Mesothelial cell of epicardium (in vitro differentiated cells): ENCODE results near the gene PLA2G6. TPM values are rescaled to one million over a fixed set of nuclear protein-coding genes. Genes with fewer than 3 reads are reported as not detected.

ENCODE experiments used
- DNase-seq, 2 experiments: peaks; one replicate each; pipeline ENCODE4 v3.0.0; 2021; ENCODE audit warnings: low spot score in 2 of 2; ENCODE audit not compliant: unreplicated experiment in 2 of 2
- H3K27ac Mint-ChIP-seq: 2 replicates; pipeline ENCODE4 v1.8.0; 2021; ENCODE audit warnings: mixed read lengths
- H3K27me3 Mint-ChIP-seq: 2 replicates; pipeline ENCODE4 v1.8.0; 2021; ENCODE audit warnings: low read depth, mixed read lengths
- H3K36me3 Mint-ChIP-seq: 2 replicates; pipeline ENCODE4 v1.8.0; 2021; ENCODE audit warnings: mixed read lengths
- H3K4me1 Mint-ChIP-seq: 2 replicates; pipeline ENCODE4 v1.8.0; 2021; ENCODE audit warnings: mixed read lengths
- H3K4me3 Mint-ChIP-seq: 2 replicates; pipeline ENCODE4 v1.8.0; 2021; ENCODE audit warnings: mild to moderate bottlenecking, moderate library complexity, mixed read lengths
- H3K9me3 Mint-ChIP-seq: 2 replicates; pipeline ENCODE4 v1.8.0; 2021; ENCODE audit warnings: mixed read lengths
- total RNA-seq: library from RNA; stranded (reverse); gene quantifications from 3 replicates; pipeline ENCODE4 v1.2.1, GENCODE V29; 2021
- TF ChIP-seq, protein P1 (sequence below): fragments of 200-600 bp; sonication (generic); IDR thresholded peaks from one replicate; pipeline ENCODE4 v1.5.0; 2021; ENCODE audit warnings: antibody characterized with exemption; ENCODE audit not compliant: unreplicated experiment

The PLA2G6 gene
- total RNA-seq, 1 donor from 2014 or later = 88.2 TPM

- H3K4me1 Mint-ChIP-seq = peaks cover 16% of the 10 kb centered on the region
- no peak for DNase-seq
These were observed 83.8 kb downstream of the PLA2G6 start for GRCh38 chr22:38097557-38098409.

DNA sequence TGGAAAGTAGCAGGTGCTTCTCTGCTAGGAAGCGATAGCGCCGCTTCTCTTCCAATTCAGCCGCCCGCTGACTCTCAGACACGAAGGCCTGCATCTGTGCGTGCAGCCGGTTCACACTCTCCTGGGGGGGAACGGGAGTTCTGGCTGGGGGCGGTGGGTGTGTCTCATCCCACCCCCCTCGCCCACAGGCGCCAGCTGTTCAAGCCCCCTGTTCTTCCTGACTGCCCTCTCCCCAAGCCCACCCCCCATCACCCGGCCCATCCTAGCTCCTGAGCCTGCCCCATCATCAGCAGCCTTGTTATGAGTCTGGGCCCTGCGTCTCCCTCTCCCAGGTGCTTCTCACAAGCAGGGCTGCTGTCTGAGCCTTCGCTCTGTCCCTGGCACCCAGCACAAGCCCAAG is 84.6 kb downstream of the PLA2G6 start:
- Mint-ChIP-seq H3K4me3 (peak overlapping the region; percentile 44), H3K9me3 (no peaks in the 10 kb centered on the region), H3K4me1 (peaks cover 16% of the 10 kb centered on the region), H3K27me3 (no peaks in the 10 kb centered on the region), H3K27ac (peak overlapping the region; percentile 53), H3K36me3 (peaks cover 6% of the 10 kb centered on the region)
- no peak for DNase-seq
- TF ChIP-seq, protein P1, sequence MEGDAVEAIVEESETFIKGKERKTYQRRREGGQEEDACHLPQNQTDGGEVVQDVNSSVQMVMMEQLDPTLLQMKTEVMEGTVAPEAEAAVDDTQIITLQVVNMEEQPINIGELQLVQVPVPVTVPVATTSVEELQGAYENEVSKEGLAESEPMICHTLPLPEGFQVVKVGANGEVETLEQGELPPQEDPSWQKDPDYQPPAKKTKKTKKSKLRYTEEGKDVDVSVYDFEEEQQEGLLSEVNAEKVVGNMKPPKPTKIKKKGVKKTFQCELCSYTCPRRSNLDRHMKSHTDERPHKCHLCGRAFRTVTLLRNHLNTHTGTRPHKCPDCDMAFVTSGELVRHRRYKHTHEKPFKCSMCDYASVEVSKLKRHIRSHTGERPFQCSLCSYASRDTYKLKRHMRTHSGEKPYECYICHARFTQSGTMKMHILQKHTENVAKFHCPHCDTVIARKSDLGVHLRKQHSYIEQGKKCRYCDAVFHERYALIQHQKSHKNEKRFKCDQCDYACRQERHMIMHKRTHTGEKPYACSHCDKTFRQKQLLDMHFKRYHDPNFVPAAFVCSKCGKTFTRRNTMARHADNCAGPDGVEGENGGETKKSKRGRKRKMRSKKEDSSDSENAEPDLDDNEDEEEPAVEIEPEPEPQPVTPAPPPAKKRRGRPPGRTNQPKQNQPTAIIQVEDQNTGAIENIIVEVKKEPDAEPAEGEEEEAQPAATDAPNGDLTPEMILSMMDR = no peak

More at GRCh38 chr22:38097557-38098409, 83.8 kb downstream of the PLA2G6 start:
- peak overlapping the region; percentile 44 for H3K4me3 Mint-ChIP-seq
- TF ChIP-seq, protein P1 = peak; percentile 62
- H3K27ac Mint-ChIP-seq = peak overlapping the region; percentile 53
- no peaks in the 10 kb centered on the region for H3K27me3 Mint-ChIP-seq
- peaks cover 4% of the 10 kb centered on the region for H3K36me3 Mint-ChIP-seq
- H3K9me3 Mint-ChIP-seq = no peaks in the 10 kb centered on the region

DNA sequence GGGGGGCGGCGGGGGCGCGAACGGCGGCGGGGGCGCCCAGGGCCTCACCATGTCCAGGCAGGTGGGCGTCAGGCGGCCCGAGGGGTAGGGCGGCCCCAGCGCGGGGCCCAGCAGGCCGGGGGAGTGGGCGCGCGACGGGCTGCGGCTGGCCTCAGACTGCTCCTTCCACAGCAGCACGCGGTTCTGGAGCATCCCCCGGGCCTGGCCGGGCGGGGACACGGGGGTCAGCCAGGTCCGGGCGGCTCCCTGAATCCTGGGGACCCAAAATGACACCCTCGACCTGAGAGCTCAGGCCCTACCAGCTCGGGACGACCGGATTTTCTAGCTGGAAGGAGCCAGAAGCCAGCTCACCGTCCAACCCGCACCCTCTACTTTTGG is 92.2 kb downstream of the PLA2G6 start:
- TF ChIP-seq, protein P1 = no peak
- DNase-seq = no peak
- Mint-ChIP-seq H3K9me3 (no peaks in the 10 kb centered on the region), H3K4me3 (no peak overlapping the region), H3K4me1 (peaks cover 5% of the 10 kb centered on the region), H3K27me3 (no peaks in the 10 kb centered on the region), H3K36me3 (peaks cover 14% of the 10 kb centered on the region), H3K27ac (no peak overlapping the region)

GRCh38 chr22:38088629-38089473 is 92.8 kb downstream of the PLA2G6 start:
- Mint-ChIP-seq H3K27ac (no peak overlapping the region), H3K36me3 (peaks cover 12% of the 10 kb centered on the region), H3K4me3 (no peak overlapping the region), H3K4me1 (peaks cover 5% of the 10 kb centered on the region), H3K9me3 (no peaks in the 10 kb centered on the region), H3K27me3 (no peaks in the 10 kb centered on the region)
- DNase-seq = no peak
- TF ChIP-seq, protein P1 = no peak

DNA sequence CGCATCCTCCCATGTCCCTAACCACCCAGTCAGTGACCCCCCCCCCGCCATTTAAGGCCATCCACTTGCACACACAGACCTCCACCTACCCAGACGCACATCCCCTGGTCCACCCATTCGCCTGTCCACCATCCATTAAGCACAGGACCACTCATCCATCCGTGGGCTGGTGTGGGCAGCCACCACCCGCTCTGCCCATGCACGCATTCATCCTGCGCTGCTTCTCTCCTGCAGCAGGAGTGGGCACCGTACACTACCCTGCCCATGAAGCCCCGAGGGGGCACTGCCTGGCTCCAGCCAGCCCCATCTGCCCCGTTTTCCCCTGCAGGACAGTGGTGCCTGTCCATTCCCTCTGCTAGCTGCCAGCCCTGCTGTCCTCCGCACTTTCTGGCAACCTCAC is 93.8 kb downstream of the PLA2G6 start:
- TF ChIP-seq, protein P1 = no peak
- Mint-ChIP-seq H3K4me3 (no peak overlapping the region), H3K9me3 (no peaks in the 10 kb centered on the region), H3K27me3 (peaks cover 2% of the 10 kb centered on the region), H3K36me3 (peaks cover 10% of the 10 kb centered on the region), H3K27ac (no peak overlapping the region), H3K4me1 (peaks cover 9% of the 10 kb centered on the region)
- no peak for DNase-seq
